Measurements from ENCODE around the gene LRRTM1.

LRRTM1 gene

GRCh38 chr2:80255918-80256781, 48.4 kb downstream of the LRRTM1 start:
- H3K4me1 ChIP-seq (ENCODE audit: insufficient read depth, low read length): no peaks in the 10 kb centered on the region
- no peak overlapping the region for H3K4me2 ChIP-seq (ENCODE audit: insufficient read depth, low read length)
- no peak overlapping the region for H3K27ac ChIP-seq (ENCODE audit: low read length)
- no peak overlapping the region for H3K4me3 ChIP-seq (ENCODE audit: low read depth in 1 of 2, low read length in 2 of 2)
- no peaks in the 10 kb centered on the region for H3K79me2 ChIP-seq (ENCODE audit: insufficient read depth, low read length)
- no peaks in the 10 kb centered on the region for H3K9me3 ChIP-seq (ENCODE audit: insufficient read depth, low read length, severe bottlenecking)
- no peak for ATAC-seq (ENCODE audit: insufficient read depth, low read depth)
- H3K9ac ChIP-seq (ENCODE audit: low read depth, low read length): no peak overlapping the region
- no peaks in the 10 kb centered on the region for H4K20me1 ChIP-seq (ENCODE audit: insufficient read depth, low read length)
- H2AFZ ChIP-seq (ENCODE audit: low read depth, low read length): no peak overlapping the region
- DNase-seq: no peak
- H3K27me3 ChIP-seq (ENCODE audit: insufficient read depth, low read length, poor library complexity): no peaks in the 10 kb centered on the region
- H3K36me3 ChIP-seq (ENCODE audit: insufficient read depth, low read length): no peaks in the 10 kb centered on the region
- TF ChIP-seq EZH2 (IDR thresholded peaks at IDR 0.05; ENCODE audit: borderline replicate concordance, low read depth, low read length, severe bottlenecking) (no peak), CTCF (IDR thresholded peaks at IDR 0.05; ENCODE audit: borderline replicate concordance, extremely low read depth, low read length, poor library complexity, severe bottlenecking) (no peak)

- H3K4me2 ChIP-seq (ENCODE audit: insufficient read depth, low read length): no peak overlapping the region
- H3K36me3 ChIP-seq (ENCODE audit: insufficient read depth, low read length): no peaks in the 10 kb centered on the region
- no peak overlapping the region for H3K9ac ChIP-seq (ENCODE audit: low read depth, low read length)
- no peak overlapping the region for H3K27ac ChIP-seq (ENCODE audit: low read length)
- no peak overlapping the region for H3K4me3 ChIP-seq (ENCODE audit: low read depth in 1 of 2, low read length in 2 of 2)
- TF ChIP-seq CTCF (IDR thresholded peaks at IDR 0.05; ENCODE audit: borderline replicate concordance, extremely low read depth, low read length, poor library complexity, severe bottlenecking) (no peak), EZH2 (IDR thresholded peaks at IDR 0.05; ENCODE audit: borderline replicate concordance, low read depth, low read length, severe bottlenecking) (no peak)
- H4K20me1 ChIP-seq (ENCODE audit: insufficient read depth, low read length): no peaks in the 10 kb centered on the region
- no peaks in the 10 kb centered on the region for H3K27me3 ChIP-seq (ENCODE audit: insufficient read depth, low read length, poor library complexity)
- no peak overlapping the region for H2AFZ ChIP-seq (ENCODE audit: low read depth, low read length)
- H3K9me3 ChIP-seq (ENCODE audit: insufficient read depth, low read length, severe bottlenecking): no peaks in the 10 kb centered on the region
- ATAC-seq (ENCODE audit: insufficient read depth, low read depth): no peak
- H3K79me2 ChIP-seq (ENCODE audit: insufficient read depth, low read length): no peaks in the 10 kb centered on the region
- no peak for DNase-seq
- no peaks in the 10 kb centered on the region for H3K4me1 ChIP-seq (ENCODE audit: insufficient read depth, low read length)
Measured at GRCh38 chr2:80252294-80252986, 52.1 kb downstream of the LRRTM1 start.

All from DND-41 (cell line).